ENCODE measurements around the gene SNX20. TPM values are rescaled to one million over a fixed set of nuclear protein-coding genes. Genes with fewer than 3 reads are reported as not detected.

Gene SNX20
- total RNA-seq, 1 experiment from 2014 or later, result not detected

GRCh38 chr16:50704245-50704644 is 23.1 kb upstream of the SNX20 start:
- Histone ChIP-seq H3K14ac (ENCODE audit: insufficient read depth, low read length) (no peak overlapping the region), H3K79me1 (ENCODE audit: insufficient read depth, low read depth, low read length, poor library complexity, severe bottlenecking) (no peaks in the 10 kb centered on the region), H4K5ac (ENCODE audit: insufficient read length, low read depth, low read length) (no peak overlapping the region), H4K20me1 (ENCODE audit: control insufficient read depth, insufficient read depth, insufficient read length) (no peaks in the 10 kb centered on the region), H3K23me2 (ENCODE audit: insufficient read length, low read depth, low read length, poor library complexity, severe bottlenecking) (no peaks in the 10 kb centered on the region), H4K8ac (replicated peaks; ENCODE audit: insufficient read length, low read depth, low read length) (no peak overlapping the region), H2BK120ac (ENCODE audit: low read depth, low read length, poor library complexity, severe bottlenecking) (no peak overlapping the region), H3K9me3 (ENCODE audit: control insufficient read depth, low read depth, low read length) (peaks cover 5% of the 10 kb centered on the region), H2AFZ (ENCODE audit: low read length) (no peak overlapping the region), H2BK12ac (ENCODE audit: insufficient read length, low read depth, low read length) (no peak overlapping the region), H3K4me2 (ENCODE audit: insufficient read depth, insufficient read length, low read length) (no peak overlapping the region), H2BK15ac (ENCODE audit: low read depth, low read length) (no peak overlapping the region), H4K91ac (ENCODE audit: insufficient read length, low read depth, low read length) (no peak overlapping the region), H3K9ac (ENCODE audit: extremely low read depth, insufficient read length, low read length) (no peak overlapping the region), H2BK5ac (ENCODE audit: insufficient read length, low read length) (no peak overlapping the region), H3K27me3 (ENCODE audit: insufficient read depth, low read length) (no peaks in the 10 kb centered on the region), H3K4me1 (ENCODE audit: insufficient read depth, low read length) (no peaks in the 10 kb centered on the region), H2BK20ac (ENCODE audit: low read depth, low read length, poor library complexity, severe bottlenecking) (no peak overlapping the region), H3K4ac (ENCODE audit: low read depth, low read length) (no peak overlapping the region), H3K23ac (ENCODE audit: insufficient read length, low read depth, low read length) (no peak overlapping the region), H2AK5ac (ENCODE audit: insufficient read length, low read length) (no peak overlapping the region), H3K56ac (ENCODE audit: insufficient read length, low read depth, low read length) (no peak overlapping the region), H3K27ac (ENCODE audit: insufficient read length, low read depth, low read length) (no peak overlapping the region), H3K18ac (ENCODE audit: insufficient read length, low read depth, low read length) (no peak overlapping the region), H3K79me2 (ENCODE audit: insufficient read depth, low read length) (no peaks in the 10 kb centered on the region), H3T11ph (ENCODE audit: low read length) (no peak overlapping the region)
- no CpG with 5 or more reads among the region's 1 CpG for WGBS (ENCODE audit: extremely low coverage, insufficient read length, low lambda C conversion rate)
- Mint-ChIP-seq H3K9me3 (peaks cover 18 to 19% of the 10 kb centered on the region in 2 experiments), H3K4me3 (no peak overlapping the region), H3K27ac (no peak overlapping the region), H3K27me3 (ENCODE audit: low read depth) (peaks cover 5% of the 10 kb centered on the region), H3K4me1 (no peaks in the 10 kb centered on the region), H3K36me3 (ENCODE audit: insufficient read depth in 1 of 3, low read depth in 3 of 3) (peaks cover 6 to 14% (median 13%) of the 10 kb centered on the region in 3 experiments)
- TF ChIP-seq, protein P1, sequence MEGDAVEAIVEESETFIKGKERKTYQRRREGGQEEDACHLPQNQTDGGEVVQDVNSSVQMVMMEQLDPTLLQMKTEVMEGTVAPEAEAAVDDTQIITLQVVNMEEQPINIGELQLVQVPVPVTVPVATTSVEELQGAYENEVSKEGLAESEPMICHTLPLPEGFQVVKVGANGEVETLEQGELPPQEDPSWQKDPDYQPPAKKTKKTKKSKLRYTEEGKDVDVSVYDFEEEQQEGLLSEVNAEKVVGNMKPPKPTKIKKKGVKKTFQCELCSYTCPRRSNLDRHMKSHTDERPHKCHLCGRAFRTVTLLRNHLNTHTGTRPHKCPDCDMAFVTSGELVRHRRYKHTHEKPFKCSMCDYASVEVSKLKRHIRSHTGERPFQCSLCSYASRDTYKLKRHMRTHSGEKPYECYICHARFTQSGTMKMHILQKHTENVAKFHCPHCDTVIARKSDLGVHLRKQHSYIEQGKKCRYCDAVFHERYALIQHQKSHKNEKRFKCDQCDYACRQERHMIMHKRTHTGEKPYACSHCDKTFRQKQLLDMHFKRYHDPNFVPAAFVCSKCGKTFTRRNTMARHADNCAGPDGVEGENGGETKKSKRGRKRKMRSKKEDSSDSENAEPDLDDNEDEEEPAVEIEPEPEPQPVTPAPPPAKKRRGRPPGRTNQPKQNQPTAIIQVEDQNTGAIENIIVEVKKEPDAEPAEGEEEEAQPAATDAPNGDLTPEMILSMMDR (conservative IDR thresholded peaks at IDR 0.05), result no peak
- no peak for DNase-seq

Data from H9 (cell line).